ENCODE data around the gene TBXAS1.

TBXAS1 gene

GRCh38 chr7:140068033-140068432 is 239.0 kb downstream of the TBXAS1 start:
- no peak for TF ChIP-seq Cebpa-rat (IDR thresholded peaks at IDR 0.05)
- peaks cover 0 to 6% (median 0%) of the 10 kb centered on the region in 10 experiments; a peak in 4 of 20 replicates for H3K4me1 ChIP-seq
- no peak overlapping the region for H3K4me3 ChIP-seq
- H3K4me2 ChIP-seq = no peak overlapping the region
- peaks cover 38 to 55% (median 48%) of the 10 kb centered on the region in 11 experiments for H3K9me3 ChIP-seq (replicated peaks in 1 of 11)
- no peak overlapping the region for H3K27ac ChIP-seq
- H3K9ac ChIP-seq = no peak overlapping the region
- H3K27me3 ChIP-seq = no peaks in the 10 kb centered on the region
- no peaks in the 10 kb centered on the region for H4K20me1 ChIP-seq
- H3K36me3 ChIP-seq = no peaks in the 10 kb centered on the region

- Histone ChIP-seq H3K36me3 (no peaks in the 10 kb centered on the region), H3K27ac (no peak overlapping the region), H3K4me3 (no peak overlapping the region), H3K4me2 (no peak overlapping the region), H3K27me3 (no peaks in the 10 kb centered on the region), H3K9ac (no peak overlapping the region), H4K20me1 (no peaks in the 10 kb centered on the region), H3K4me1 (peaks cover 0 to 5% (median 0%) of the 10 kb centered on the region in 10 experiments; a peak in 2 of 20 replicates), H3K9me3 (replicated peaks in 1 of 11) (peaks cover 38 to 55% (median 48%) of the 10 kb centered on the region in 11 experiments)
- TF ChIP-seq Cebpa-rat (IDR thresholded peaks at IDR 0.05) = no peak
These were observed 240.4 kb downstream of the TBXAS1 start for GRCh38 chr7:140069298-140069949.

Data from BLaER1 treated with 17β-estradiol and CSF1 and Interleukin-3, amounts not matched to agents 10 nM and 100 nM (cell line).